NCI-H1694 (cell line): ENCODE results near the gene BLM.
A peak's percentile ranks its signal among the peaks of the same experiment; 100 is the strongest.
"Not testable (repeated sequence)": the region's sequence is repeated elsewhere in the genome, so short reads cannot be mapped to it uniquely, and the experiment has no call there.

ENCODE experiments used
- DNase-seq: peaks from one replicate; lab custom pipeline; 2025; lab: John Stamatoyannopoulos, UW

The BLM gene

GRCh38 chr15:90716976-90717821, at the start of gene BLM:
Gene BLM, plus strand, starts transcription at chr15:90717346. Its CDS starts 30,047 bp downstream, at chr15:90747393.
- DNase-seq, result peak; percentile 90

- DNase-seq, result not testable (repeated sequence)
Observed at GRCh38 chr15:90667755-90668345, 49.3 kb upstream of the BLM start.

GRCh38 chr15:90670631-90671030, 46.5 kb upstream of the BLM start:
- DNase-seq, result not testable (repeated sequence)

GRCh38 chr15:90671216-90671615, 45.9 kb upstream of the BLM start:
- no peak for DNase-seq

GRCh38 chr15:90673357-90673756, 43.8 kb upstream of the BLM start:
- not testable (repeated sequence) for DNase-seq

GRCh38 chr15:90674476-90674875, 42.7 kb upstream of the BLM start:
- DNase-seq, result no peak

GRCh38 chr15:90675464-90675863, 41.7 kb upstream of the BLM start:
- DNase-seq, result no peak

GRCh38 chr15:90677807-90678790, 39.0 kb upstream of the BLM start:
- no peak for DNase-seq

GRCh38 chr15:90679959-90680358, 37.2 kb upstream of the BLM start:
- no peak for DNase-seq

GRCh38 chr15:90680371-90680935, 36.7 kb upstream of the BLM start:
- no peak for DNase-seq

GRCh38 chr15:90681056-90681455, 36.1 kb upstream of the BLM start:
- no peak for DNase-seq

- no peak for DNase-seq
Observed at GRCh38 chr15:90681480-90681879, 35.7 kb upstream of the BLM start.

- no peak for DNase-seq
Observed at GRCh38 chr15:90683371-90683770, 33.8 kb upstream of the BLM start.

- DNase-seq, result no peak
Observed at GRCh38 chr15:90683876-90684275, 33.3 kb upstream of the BLM start.

GRCh38 chr15:90684281-90684680, 32.9 kb upstream of the BLM start:
- DNase-seq, result no peak

- DNase-seq, result no peak
Observed at GRCh38 chr15:90685591-90686434, 31.3 kb upstream of the BLM start.

GRCh38 chr15:90686435-90687218, 30.5 kb upstream of the BLM start:
- DNase-seq, result no peak

GRCh38 chr15:90689326-90689961, 27.7 kb upstream of the BLM start:
- DNase-seq, result not testable (repeated sequence)

GRCh38 chr15:90690585-90690984, 26.6 kb upstream of the BLM start:
- DNase-seq, result no peak

GRCh38 chr15:90691369-90691768, 25.8 kb upstream of the BLM start:
- DNase-seq, result no peak
